Left kidney (tissue), 2 donors: ENCODE measurements around the gene ARHGEF19. TPM values are rescaled to one million over a fixed set of nuclear protein-coding genes. Genes with fewer than 3 reads are reported as not detected.
"Not testable (repeated sequence)": the region's sequence is repeated elsewhere in the genome, so short reads cannot be mapped to it uniquely, and the experiment has no call there.

Experiments
- DNase-seq: peaks from one replicate; pipeline ENCODE4 v3.0.0-alpha.2; 2013
- polyA plus RNA-seq: library from polyadenylated mRNA; unstranded; fragments of 120-200 nt; gene quantifications from one replicate; pipeline ENCODE4 v1.2.1, GENCODE V29; 2013; ENCODE audit not compliant: insufficient read length

Gene ARHGEF19
- polyA plus RNA-seq, 1 donor: 21.1 TPM

DNA sequence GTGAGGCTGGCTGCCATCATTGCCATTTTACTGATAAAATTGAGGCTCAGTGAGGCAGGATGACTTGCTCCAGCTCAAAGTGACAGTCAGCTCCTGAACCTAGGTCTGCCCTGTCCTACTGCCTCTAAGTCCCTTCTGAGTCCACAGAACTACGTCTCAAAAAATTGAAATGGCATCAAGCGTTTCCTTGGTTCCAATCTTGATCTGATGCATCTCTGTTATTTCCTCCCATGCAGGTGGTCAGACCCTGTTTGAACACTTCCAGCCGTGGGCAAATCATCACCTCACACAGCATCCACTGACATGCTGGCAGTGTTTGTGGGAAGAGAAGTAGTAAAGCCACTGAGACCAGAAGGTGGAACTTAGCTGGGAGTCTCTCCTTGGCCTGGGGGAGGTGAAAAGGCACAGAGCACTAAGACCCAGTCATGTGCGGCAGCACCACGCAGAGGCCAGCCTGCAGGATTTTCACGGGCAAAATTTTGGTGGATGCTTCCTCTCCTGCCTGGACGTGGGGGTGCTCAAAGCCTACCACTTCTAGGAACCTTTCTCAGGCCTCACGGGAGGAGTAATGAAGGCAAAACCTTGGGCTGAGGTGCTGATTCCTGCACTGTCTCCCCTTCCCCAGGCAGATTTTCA, 32.3 kb upstream of the ARHGEF19 start:
- DNase-seq: no peak

- DNase-seq: peak; percentile 88
Observed at GRCh38 chr1:16243936-16244649, 31.6 kb upstream of the ARHGEF19 start.

DNA sequence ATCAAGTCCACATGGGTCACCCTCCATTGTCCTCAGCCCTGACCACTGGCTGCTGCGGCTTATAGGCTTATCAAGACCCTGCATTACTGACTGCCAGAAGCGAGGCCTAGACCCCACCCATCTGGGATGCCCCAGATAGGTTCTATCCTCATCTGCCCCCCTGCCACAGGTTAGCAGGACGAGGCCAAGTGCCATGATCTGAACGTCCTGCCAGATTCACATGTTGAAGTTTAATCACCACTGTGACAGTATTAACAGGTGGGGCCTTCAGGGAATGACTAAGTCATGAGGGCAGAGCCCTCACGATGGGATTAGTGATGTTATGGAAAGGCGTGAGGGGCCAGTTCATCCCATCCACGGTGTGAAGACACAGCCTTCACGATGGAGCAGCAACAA, 30.8 kb upstream of the ARHGEF19 start:
- DNase-seq: no peak

- no peak for DNase-seq
Observed at GRCh38 chr1:16242556-16243214, 30.2 kb upstream of the ARHGEF19 start.

GRCh38 chr1:16241221-16241708, 28.8 kb upstream of the ARHGEF19 start:
- no peak for DNase-seq

DNA sequence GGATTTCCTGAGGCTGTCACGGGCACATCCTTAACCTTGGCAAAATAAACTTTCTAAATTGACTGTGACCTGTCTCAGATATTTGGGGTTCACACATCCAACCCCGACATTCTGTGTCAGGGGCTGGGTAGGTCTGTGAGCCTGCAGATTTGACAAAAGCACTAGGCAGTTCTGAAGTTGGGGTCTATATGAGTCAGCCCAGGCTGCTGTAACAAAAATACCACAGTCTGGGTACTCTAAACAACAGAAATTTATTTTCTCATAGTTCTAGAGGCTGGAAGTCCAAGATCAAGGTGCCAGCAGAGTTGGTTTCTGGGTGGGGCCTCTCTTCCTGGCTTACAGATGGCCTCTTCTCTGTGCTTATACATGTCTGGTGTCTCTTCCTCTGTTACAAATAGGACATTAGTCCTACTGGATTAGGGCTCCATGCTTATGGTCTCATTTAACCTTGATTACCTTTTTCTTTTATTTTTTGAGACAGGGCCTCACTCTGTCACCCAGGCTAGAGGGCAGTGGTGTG, 27.6 kb upstream of the ARHGEF19 start:
- no peak for DNase-seq

DNA sequence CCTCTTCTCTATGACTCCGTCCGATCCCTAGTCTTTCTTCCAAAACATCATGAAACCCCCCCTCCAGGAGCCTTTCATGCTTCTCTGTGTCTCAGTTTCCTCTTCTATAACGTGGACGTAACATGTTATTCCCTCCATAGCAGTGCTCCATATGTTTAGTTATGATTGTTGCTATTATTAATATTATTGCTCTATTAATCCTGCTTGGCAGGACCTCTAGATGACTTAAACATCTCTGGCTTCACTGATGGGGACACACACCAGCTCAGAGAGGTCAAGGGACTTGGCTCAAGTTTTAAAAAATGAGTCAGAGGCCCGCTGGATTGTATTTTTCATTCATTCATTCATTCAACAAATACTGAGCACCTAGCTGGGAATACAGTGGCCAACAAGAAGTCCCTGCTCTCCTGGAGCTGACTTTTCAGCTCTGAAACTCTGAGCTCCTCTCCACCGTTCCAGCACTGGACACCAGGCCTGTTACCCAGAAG, 24.9 kb upstream of the ARHGEF19 start:
- DNase-seq: no peak

GRCh38 chr1:16236511-16237342, 24.3 kb upstream of the ARHGEF19 start, which contains the start of gene CPLANE2:
Gene CPLANE2, minus strand, starts transcription at chr1:16237183. Its CDS starts 441 bp downstream, at chr1:16236742.
- DNase-seq: peak; percentile 90

GRCh38 chr1:16235944-16236510, 23.6 kb upstream of the ARHGEF19 start:
- DNase-seq: no peak

GRCh38 chr1:16235347-16235746, 22.9 kb upstream of the ARHGEF19 start:
- no peak for DNase-seq

DNA sequence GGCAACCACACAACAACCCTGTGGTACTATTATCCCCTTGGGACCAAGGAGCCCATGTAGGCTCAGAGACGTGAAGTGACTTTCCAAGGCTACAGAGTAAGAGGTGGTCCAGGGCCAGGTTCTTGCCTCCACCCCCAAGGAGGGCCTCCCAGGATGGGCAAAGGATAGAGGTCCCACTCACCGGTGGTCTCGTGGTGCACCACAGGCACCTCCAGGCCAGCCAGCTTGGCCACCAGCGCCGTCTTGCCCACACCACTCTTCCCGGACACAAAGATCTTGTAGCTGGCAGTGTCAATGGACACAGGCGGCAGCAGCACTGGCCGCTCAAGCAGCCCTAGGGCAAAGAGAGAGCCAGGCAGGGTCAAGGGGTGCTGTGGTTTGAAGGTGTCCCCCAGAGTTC, 21.0 kb upstream of the ARHGEF19 start:
- DNase-seq: no peak

- no peak for DNase-seq
Observed at GRCh38 chr1:16232316-16232710, 19.9 kb upstream of the ARHGEF19 start.

DNA sequence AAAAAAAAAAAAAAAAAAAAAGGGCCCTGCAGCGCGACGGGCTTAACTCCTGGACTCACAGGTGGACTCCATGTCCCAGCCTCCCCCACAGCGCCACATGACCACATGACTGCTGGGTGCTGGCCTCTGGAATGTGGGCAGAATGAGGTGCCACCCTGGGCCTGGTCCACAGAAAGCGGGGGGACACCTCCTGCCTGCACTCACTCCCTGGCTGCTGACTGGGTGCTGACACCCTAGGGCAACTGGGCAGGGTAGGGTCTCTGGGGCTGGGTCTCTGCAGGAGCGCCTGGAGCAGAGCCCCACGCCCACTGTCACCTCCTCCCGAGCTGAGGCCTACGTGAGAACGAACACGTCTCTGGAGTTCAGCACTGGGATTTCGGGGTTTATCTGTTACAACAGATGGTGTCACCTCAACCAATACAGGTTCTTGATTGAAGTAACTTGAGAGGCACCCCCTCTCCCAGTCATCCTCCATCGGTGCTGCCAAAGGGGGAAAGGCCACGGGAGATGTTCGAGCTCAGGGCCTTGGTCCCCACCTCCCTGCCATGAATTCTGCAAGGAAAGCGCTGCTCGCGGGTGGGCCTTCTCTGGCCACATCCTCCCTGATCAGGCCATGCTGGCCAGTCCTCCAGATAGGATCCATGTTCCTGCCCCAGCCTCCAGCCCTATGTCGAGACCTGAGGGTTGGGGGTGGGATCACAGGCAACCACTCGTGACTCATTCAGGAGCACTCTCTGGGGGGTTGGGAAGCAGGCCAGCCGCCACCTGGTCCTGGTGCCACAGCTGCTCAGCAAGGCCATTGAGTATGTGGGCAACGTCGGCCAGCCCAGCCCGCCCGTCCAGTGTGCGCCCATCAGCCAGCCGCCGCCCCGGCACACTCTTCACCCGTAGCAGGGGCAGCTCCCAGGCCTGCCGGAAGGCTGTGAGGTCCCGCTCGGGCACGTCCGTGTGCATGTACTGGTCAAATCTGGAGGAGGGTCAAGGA, 19.2 kb upstream of the ARHGEF19 start:
- no peak for DNase-seq

DNA sequence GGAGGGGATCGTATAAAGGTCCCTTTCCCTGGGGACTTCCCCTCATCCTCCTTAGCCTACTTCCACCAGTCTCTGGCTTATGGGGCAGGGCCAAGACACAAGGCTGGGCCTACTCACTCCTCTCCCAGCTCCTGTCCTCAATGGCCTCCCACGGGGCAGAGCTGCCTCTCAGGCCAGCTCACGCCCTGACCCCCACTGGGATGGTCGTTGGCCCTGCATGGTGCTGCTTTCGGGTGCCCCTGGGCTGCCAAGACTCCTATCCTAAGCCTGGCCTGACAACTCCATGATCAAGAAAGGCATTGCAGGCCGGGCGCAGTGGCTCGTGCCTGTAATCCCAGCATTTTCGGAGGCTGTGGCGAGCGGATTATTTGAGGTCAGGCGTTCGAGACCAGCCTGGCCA, 18.3 kb upstream of the ARHGEF19 start:
- no peak for DNase-seq

GRCh38 chr1:16229976-16230740, 17.7 kb upstream of the ARHGEF19 start:
- DNase-seq: no peak

DNA sequence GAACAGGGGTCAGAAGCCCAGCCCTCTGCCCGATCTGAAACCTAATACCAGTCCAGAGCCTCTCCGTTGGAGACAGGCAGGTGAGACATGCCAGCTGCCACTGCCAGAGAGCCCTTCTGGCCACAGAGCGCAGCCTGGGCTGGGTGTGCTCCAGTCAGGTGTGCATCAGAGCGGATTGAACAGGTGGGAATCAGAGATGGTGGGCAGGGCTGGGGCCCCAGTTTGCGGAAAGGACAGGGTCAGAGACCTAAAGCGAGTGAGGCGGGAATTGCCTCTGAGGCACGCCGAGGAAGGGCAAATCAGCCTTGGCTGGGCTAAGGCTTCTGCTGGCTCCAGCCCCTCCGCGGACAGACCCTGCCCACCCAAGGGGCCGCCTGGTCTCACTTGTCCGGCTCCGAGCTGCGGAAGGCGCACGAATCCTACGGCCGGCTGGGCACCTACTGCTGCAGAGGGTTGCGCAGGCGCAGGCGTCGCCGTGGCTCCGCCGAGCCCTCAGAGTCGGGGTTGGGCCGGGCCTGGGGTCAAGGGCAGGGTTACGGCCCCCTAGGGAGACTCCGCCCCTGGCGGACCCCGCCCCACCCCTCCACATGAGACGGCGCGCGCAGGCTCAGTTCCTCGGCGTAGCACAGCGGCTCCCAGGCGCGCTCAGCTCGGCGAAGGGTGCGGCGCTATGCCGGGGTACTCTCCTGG, 14.2 kb upstream of the ARHGEF19 start:
- DNase-seq: no peak

GRCh38 chr1:16226129-16226489, 13.7 kb upstream of the ARHGEF19 start:
- no peak for DNase-seq

- DNase-seq: no peak
Observed at GRCh38 chr1:16224472-16224871, 12.0 kb upstream of the ARHGEF19 start.

DNA sequence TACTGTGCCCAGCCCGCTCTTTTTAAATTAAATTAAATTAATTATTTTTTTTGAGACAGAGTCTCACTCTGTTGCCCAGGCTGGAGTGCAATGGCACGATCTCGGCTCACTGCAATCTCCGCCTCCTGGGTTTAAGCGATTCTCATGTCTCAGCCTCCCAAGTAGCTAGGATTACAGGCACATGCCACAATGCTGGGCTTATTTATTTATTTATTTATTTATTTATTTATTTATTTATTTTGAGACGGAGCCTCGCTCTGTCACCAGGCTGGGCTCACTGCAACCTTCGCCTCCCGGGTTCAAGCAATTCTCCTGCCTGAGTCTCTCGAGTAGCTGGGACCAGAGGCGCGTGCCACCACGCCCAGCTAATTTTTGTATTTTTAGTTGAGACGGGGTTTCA, 10.3 kb upstream of the ARHGEF19 start:
- DNase-seq: not testable (repeated sequence)
